ENCODE results near the gene POMT2. TPM values are rescaled to one million over a fixed set of nuclear protein-coding genes. Genes with fewer than 3 reads are reported as not detected.

POMT2 gene
- total and polyA plus RNA-seq, 9 donors, result 6.7 to 35.3 (median 16.1) TPM

GRCh38 chr14:77305696-77306095 is 15.0 kb downstream of the POMT2 start:
- no peaks in the 10 kb centered on the region for H3K27me3 ChIP-seq
- H3K36me3 ChIP-seq, result no peaks in the 10 kb centered on the region
- TF ChIP-seq EP300 (IDR thresholded peaks at IDR 0.05) (no peak), CTCF (IDR thresholded peaks at IDR 0.05) (no peak), POLR2A (IDR thresholded peaks at IDR 0.05) (no peak)
- H3K9me3 ChIP-seq, result no peaks in the 10 kb centered on the region
- H3K27ac ChIP-seq, result no peak overlapping the region
- peaks cover 5% of the 10 kb centered on the region for H3K4me1 ChIP-seq (ENCODE audit: insufficient read depth)
- DNase-seq, result no peak
- H3K4me3 ChIP-seq, result no peak overlapping the region
- WGBS, 3 donors, result 71 to 75% (median 73%) methylated on average over 4 of the region's 4 CpGs
- intact Hi-C loops (cut with DNase I), result loop anchor here in 1 of 4 donors (2.0 kb wide), 1 partner anchor 65 kb away; no protein-coding TSS in a partner anchor

- WGBS, 3 donors, result 55 to 57% (median 57%) methylated on average over 4 of the region's 4 CpGs
- H3K4me1 ChIP-seq (ENCODE audit: insufficient read depth), result peaks cover 5% of the 10 kb centered on the region
Observed at GRCh38 chr14:77303417-77304156, 17.1 kb downstream of the POMT2 start.

DNA sequence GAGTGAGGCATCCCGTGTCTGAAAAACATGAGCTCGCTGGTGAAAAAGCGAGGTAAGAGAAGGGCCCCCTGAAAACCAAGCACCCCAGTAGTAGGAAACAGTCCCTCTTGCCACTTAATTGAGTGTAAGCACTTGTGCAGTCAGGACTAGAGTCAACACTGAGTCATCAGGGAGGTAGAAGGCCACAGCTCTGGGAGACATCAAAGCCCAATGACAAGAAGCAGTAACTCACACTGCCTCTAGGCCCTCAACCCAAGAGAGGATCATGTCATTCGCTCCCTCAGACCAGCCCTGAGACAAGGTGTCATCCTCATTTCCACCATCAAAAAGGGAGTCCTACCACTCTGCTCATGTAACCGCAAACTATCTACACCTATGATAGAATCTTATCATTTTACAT is 17.8 kb downstream of the POMT2 start:
- Histone ChIP-seq H3K27me3 (no peaks in the 10 kb centered on the region), H3K27ac (no peak overlapping the region), H3K4me3 (no peak overlapping the region), H3K4me1 (ENCODE audit: insufficient read depth) (peaks cover 5% of the 10 kb centered on the region), H3K36me3 (no peaks in the 10 kb centered on the region), H3K9me3 (no peaks in the 10 kb centered on the region)
- 91 to 95% (median 94%) methylated on average over 5 of the region's 5 CpGs for WGBS, 3 donors
- DNase-seq, result no peak
- intact Hi-C loops (cut with DNase I), result no loop called here
- TF ChIP-seq CTCF (IDR thresholded peaks at IDR 0.05) (no peak), EP300 (IDR thresholded peaks at IDR 0.05) (no peak), POLR2A (IDR thresholded peaks at IDR 0.05) (no peak)

More at GRCh38 chr14:77303417-77304156, 17.1 kb downstream of the POMT2 start:
- no peak overlapping the region for H3K27ac ChIP-seq
- no peak for DNase-seq
- no peak for TF ChIP-seq POLR2A (IDR thresholded peaks at IDR 0.05)
- no peak for TF ChIP-seq EP300 (IDR thresholded peaks at IDR 0.05)
- no peak for TF ChIP-seq CTCF (IDR thresholded peaks at IDR 0.05)
- H3K4me3 ChIP-seq, result no peak overlapping the region
- H3K9me3 ChIP-seq, result no peaks in the 10 kb centered on the region
- no peaks in the 10 kb centered on the region for H3K36me3 ChIP-seq
- no peaks in the 10 kb centered on the region for H3K27me3 ChIP-seq
- intact Hi-C loops (cut with DNase I), result loop anchor here in 1 of 4 donors (2.0 kb wide), 1 partner anchor 67 kb away; no protein-coding TSS in a partner anchor

- Histone ChIP-seq H3K4me1 (ENCODE audit: insufficient read depth) (peaks cover 5% of the 10 kb centered on the region), H3K9me3 (no peaks in the 10 kb centered on the region), H3K36me3 (no peaks in the 10 kb centered on the region), H3K4me3 (no peak overlapping the region), H3K27me3 (no peaks in the 10 kb centered on the region), H3K27ac (no peak overlapping the region)
- TF ChIP-seq EP300 (IDR thresholded peaks at IDR 0.05) (no peak), CTCF (IDR thresholded peaks at IDR 0.05) (peak; percentile 52 to 60 (median 53))
- peak; percentile 77 to 86 (median 79) for DNase-seq
- intact Hi-C loops (cut with DNase I), result no loop called here
- WGBS, 3 donors, result 32 to 34% (median 33%) methylated on average over 10 of the region's 10 CpGs
Observed at GRCh38 chr14:77301103-77301502, 19.6 kb downstream of the POMT2 start.
